ENCODE results near the gene GRM7.

GRM7 gene

DNA sequence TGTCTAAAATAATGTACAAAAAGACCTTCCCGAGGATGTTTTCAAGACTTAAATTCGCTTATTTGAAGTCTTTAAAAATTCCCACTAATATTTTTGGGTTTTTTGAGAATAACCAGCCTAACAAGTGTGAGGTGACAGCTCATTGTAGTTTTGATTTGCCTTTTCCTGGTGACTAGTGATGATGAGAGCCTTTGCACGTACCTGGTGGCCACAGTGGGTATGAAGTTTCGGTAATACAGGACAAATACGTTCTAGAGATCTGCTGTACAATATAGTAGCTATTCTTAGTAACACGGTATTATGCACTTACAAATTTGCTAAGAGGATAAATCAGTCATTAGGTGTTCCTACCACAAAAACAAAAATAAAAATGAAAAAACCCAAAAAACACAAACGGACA is 124.9 kb downstream of the GRM7 start:
- no peak for DNase-seq

DNA sequence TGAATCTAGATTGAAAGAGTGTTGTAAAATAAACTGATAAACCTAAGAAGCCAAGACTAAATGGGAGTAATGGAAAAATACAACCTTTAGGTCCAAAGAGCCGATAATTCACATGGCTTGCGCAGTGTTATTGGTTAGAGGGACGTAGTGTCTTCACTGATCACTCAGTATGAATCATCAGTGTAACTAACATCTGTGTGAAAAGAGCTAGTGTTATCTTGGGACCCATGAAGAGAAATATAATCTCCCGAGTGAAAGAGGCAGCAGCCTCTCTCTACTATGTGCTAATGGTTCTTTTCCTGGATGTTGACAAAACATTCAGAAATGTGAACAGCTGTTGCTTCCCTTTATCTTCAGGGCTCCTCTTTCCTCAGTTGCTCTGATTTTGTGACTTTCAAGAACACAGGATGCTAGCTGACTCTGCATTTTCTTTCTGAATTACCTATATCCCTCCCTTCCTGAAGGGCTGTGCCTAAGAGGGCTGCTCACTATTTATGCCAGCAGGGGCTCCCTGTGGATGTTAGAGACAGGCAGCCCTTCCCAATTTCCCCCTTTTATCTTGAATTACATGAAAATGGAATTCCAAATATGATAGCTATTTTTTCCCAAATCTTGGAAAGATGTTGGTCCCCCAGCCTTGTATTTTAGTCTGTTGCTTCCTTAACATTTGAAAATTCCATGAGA is 128.8 kb downstream of the GRM7 start:
- no peak for DNase-seq

DNA sequence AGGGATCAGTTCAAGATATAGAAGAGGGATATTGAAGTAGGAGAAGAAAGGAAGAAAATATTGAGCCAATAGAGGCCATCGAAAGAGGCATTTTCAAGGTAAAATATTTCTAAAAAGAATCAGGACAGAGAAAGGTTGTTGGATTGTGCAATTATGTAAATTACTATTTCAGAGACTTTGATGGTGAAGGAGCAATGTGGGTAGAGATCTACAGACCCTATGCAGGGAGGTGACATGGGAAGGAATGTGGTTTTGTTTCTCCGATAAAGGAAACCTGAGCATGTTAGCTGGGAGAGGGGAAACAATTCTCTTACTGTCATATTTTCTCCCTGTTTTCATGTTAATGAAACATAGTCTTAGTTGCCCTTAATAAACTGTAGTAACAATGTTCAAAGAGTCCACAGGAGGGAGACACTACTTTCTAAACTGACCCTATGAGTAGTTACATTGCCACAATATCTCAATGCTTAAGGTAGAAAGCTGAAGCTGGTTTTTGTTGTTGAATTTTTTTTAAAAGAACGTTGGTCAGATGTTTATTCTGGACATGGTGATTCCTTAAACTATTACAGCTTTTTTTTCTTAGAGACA is 133.3 kb downstream of the GRM7 start:
- no peak for DNase-seq

DNA sequence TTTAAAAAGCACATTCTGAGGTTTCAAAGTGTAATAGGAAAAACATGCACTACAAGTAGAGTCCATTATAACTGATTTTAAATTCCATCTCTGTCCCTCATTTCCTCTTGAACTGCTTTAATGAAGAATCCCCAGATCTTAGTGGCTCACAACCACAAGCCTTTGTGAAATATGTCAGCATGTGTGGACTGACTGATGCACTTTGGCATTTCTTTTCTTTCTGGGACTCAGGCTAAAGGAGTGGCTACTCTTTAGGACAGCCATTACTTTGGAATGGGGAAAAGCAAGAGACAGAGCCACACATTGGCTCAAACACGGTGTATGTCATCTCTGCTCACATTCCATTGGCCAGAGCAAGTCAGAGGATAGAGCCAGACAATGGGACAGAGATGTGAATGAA is 139.6 kb downstream of the GRM7 start:
- DNase-seq, result no peak

DNA sequence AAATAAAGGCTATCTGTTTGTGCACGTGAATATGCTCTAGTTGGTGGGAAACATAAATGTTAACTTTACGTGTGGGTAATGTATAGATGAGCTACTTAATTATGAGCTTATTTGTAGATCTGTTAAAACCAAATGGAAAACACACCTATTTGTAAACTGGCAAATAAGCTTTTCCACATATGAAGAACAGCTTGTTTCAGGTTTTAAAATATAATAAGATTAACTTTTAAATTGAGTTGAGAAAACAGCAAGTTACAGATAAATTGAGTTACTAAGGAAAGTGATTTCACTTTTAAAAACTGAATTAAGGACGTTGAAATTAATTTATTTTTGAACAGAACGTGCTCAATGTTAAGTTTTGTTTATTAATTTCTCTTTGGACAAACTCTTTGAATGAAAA is 140.5 kb downstream of the GRM7 start:
- no peak for DNase-seq

DNA sequence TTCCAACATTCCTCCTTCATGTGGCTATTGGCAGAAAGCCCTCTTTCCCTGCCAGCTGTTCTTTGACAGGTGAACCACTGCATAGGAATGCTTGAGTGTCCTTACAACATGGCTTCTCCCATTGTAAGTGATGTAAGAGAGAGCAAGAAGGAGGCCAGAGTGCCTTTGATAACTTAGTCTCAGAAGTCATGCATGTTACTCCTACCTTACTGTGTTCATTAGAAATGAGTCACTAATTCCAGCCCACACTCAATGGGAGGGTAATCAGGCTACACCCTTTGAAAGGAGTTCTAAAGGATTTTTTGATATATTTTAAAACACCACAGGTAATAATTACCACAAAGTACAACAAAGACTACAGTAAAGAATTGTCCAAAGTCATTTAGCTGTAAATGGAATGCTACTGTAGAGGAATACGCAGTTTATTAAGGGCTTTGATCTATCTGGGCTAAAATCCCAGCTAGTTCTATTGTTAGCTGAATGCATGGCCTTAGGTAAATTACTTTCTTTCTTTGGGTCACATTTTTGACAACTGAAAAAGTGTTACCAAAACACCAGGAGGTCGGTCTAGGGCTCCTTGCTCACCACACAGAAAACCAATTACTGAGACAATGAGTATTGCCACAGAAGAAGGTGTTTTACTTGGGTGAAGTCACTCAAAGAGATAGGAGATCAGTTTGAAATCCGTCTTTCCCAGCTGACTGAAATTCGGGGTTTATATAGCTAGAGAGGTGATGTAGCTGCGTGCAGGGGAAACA is 154.9 kb downstream of the GRM7 start:
- no peak for DNase-seq

DNA sequence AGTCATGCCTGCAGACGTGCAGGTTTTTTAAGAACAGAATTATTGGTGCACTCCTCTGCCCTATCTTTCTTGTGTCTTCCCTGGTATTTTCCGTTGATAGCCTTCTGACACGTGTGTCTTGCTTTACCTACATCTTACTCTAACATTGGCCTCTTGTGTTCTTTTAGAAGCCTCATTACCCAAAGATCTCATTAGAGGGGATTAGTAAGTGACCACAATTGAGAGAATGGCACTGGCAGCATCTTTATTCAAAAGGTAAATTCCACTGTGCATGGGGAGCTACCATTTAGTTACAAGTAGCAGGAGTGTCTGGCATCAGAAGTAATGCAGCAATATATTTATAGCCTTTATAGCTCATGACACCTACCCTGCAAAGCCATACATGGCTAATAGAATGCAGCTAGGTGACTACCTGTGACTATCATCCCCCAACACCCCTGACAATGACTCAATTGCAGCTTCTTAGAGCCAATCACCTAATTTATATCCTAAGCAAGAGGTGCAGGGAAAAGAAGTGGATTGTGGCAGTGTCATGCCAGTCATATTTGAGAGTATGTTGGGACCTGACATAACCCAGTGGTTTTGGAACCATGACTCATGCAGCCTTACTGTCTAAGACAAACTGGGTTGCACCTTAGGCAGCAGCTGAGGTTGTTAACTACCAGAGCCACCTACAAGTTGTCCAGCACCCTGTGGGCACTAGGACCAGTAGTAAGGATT is 164.8 kb downstream of the GRM7 start:
- DNase-seq, result no peak

DNA sequence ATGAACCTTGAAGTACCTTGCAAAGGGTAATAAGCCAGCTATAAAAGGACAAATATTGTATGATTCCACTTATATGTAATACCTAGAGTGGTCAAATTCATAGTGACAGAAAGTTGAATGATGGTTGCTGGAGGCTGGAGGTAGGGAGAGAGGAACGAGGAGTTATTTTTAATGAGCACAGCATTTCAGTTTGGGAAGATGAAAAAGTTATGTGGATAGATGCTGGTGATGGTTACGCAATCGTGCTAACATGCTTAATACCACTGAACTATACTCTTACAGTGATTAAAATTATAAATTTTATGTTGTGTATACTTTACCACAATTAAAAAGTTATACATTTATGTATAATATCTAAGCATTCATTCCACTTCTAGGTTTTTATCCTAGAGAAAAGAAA is 168.6 kb downstream of the GRM7 start:
- no peak for DNase-seq

DNA sequence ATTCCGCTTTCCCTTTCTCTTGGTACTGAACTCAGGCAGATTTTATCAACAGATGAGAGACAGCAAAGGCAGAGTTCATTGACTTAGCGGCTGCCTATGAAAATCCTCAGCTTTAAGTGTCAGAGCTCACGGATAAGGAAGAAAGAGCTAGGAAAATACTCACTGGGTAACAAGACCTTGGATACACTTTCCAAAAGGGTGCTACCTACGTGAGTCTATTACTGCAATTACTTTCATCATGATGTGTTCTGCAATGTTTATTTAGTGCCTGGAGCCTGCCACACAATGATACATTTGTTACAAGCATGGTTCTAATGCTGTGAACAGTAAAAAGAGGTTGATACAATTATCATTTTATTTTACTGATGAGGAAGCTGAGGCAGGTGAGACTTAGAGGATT is 177.5 kb downstream of the GRM7 start:
- no peak for DNase-seq

DNA sequence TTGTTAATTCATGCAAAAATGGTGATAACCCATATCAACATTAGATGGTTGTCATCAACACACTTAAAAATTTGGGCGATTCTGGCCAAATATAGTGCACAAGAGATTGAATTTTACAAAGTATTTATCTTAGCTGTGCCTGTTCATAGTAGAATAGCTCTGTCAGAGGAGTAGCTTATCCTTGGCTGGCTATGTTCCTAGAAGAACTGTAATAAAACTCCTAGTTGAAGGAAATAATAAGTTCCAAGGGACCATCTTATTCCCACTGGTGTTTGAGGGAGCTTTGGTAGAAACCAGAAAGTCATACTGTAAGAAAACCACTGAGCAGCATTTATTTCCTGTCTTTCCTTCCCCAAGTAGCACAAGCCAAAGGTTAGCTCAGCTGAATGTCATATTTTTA is 201.8 kb downstream of the GRM7 start:
- no peak for DNase-seq

DNA sequence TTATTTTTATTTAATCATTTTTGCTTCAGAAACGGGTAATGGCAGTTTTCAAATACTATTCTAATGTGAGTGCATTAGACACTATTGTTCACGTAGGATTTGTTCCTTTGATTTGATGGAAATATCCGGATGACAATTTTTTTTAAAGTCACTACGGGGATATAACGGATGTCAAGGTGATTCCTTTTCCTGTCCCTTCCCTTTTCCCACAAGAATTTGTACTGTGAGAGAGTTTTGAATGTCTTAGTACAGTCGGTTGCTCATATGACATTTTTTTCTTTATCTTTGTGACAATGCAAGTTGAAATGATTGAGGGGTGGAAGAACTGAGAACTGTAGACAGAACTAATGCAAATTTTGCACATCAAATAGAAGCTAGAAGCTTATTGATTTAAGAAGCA is 209.5 kb downstream of the GRM7 start:
- DNase-seq, result no peak

DNA sequence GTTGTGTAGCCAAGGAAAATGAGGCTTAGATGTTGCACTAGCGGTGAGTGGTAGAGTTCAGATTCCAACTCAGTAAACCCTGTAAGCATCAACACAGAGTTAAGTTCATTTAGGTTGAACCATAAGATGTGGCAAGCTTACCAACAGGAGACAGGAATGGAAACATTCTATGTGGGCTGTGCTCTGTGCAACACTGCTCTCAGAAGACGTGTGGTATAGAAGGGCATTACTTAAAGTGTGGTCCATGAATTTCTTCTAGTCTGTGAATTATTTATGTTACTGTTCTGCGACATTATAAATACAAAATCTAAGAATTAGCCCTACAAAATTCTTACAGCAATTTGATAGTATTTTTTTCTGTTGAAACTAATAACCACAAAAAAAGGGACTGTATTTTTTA is 213.3 kb downstream of the GRM7 start:
- no peak for DNase-seq

DNA sequence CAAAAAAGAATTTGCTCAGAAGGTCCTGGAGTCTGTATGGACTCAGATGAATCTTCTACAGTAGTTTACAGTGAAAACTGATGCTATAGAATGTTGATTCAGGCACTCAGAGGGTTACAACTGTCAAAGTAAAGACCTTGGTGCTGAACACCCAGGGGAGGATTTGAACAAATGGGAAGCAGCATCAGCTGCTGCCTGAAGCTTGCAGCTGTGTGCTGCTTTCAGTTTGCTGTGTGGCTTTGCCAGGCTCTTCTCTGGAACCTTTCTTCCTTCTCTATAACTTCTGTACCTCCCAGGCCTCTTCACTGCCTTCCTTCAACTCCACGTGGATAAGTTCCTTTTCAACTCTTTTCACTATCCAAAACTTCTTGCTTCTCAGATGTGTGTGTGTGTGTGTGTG is 214.2 kb downstream of the GRM7 start:
- DNase-seq, result no peak

DNA sequence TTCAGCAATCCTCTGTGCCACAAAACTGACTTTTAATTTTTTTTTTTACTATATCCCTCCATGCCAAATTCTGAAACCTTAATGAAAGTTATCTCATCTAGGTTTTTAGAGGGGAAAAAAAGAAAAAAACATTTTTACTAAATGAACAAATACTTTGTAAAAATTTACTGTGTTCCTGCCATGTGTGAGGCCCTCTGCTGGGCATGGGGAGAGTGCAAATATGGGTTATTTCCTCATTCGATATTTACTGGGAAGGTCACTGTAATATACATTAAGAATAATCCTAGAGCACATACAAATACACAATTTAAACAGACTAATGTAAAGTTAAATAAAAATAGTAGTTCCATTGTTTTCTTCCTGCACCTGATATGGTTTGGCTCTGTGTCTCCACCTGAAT is 215.0 kb downstream of the GRM7 start:
- DNase-seq, result no peak

DNA sequence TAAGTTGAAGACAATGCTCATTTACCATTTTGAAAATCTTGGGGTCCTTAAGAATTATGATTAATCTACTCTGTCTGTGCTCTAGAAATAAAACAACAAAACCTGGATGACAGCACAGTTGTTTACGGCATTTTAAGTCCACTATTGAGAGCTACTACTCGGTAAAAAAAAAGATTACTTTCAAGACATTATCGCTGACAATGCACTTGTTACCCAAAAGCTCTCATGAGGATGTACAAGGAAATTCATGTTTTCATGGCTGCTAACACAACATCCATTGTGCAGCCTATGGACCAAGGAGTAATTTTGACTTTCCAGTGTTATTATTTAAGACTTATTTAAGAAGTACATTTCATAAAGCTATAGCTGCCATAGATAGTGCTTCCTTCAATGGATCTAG is 221.3 kb downstream of the GRM7 start:
- no peak for DNase-seq

DNA sequence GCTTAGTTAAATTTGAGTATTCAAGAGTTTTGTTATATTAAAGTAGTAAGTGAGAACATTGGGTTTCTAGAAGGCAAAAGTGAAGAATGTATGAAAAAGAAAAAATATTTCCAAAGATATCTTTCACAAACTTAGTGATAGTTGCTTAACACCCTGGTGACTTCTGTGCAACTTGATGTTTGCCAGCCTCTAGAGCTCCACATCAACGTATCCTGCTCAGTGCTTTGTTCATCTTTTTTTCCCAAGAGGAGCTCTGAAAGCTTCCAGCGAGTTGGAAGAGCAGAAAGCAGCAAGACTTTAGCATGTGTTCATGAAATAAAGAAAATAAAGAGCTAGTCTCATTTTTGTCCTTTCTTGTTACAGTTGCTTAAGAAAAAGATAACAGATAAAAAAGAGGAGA is 225.5 kb downstream of the GRM7 start:
- no peak for DNase-seq

DNA sequence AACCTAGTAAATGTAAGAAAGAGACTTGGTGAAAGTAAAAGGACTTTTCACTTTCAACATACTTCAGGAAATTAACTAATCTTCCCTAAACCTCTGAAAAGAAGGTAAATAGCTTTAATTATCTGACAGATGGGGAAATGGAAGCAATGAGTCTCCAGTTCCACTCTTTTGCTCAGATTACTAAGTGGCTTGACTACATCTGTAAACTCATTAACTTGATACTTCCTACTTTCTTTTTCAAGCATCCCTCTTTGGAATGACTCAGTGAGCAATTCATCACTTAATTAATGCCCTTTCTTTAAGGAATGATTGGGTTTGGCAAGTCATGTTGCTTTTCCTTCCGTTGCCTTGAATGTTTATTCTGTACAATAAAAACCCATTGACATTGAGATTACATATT is 234.2 kb downstream of the GRM7 start:
- DNase-seq, result no peak

DNA sequence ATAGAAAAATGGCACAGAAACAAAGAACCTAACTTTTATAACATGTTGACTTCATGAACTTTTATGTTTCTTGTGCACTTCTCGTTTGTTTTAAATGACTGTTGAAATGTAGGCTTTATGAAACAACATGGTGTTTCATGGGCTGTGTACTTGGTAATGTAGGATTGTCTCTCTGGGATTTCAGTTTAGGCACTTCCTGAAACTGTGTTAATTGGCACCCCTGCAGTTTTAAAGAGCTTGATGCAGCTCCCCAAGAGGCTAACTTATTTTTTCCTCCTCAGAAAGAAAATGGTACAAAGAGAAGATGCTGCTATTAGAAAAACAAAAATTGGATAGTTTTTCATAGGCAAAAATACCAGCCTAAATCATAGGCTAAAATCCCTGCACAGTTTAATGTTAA is 239.2 kb downstream of the GRM7 start:
- no peak for DNase-seq

DNA sequence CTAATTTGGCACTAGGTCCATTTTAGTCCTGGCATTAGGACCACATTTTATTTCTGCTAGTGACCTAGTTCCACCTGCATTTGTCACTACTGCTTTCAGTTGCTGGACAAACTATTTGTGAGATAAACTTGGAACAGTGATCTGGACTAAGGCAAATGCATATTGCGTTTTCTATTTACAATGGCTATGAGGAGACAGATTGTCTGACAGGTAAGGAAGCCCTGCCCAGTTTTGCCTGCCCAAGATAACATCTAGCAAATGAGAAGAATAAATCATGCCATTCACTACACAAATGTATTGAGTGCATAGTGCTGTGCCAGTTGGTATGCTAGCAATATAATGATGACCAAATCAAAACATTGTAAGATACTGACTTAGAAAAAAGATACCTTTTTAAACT is 245.7 kb downstream of the GRM7 start:
- no peak for DNase-seq

DNA sequence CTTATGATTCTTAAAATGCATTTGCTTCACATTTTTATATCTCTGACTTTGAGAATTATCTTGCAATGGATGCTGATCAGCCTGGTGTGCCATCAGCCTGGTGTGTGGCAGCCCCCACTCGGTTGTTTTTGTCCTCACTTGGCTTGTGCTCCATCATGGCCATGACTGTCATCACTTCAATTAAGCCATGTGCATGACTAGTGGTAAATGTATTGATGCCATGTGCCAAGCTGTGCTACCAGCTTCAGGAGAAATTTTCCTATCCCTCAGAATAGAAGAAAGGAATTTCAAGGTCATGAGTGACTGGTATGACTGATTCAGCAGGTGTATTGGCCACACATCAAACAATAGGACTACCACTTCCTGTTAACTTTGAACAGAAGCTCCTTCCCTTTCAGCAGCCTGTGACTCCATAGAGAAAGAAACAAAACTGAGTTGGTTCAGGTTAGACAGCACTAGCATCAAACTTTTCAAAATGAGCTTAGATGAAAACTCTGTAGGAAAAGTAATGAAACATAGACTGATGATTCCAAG is 251.7 kb downstream of the GRM7 start:
- no peak for DNase-seq

DNA sequence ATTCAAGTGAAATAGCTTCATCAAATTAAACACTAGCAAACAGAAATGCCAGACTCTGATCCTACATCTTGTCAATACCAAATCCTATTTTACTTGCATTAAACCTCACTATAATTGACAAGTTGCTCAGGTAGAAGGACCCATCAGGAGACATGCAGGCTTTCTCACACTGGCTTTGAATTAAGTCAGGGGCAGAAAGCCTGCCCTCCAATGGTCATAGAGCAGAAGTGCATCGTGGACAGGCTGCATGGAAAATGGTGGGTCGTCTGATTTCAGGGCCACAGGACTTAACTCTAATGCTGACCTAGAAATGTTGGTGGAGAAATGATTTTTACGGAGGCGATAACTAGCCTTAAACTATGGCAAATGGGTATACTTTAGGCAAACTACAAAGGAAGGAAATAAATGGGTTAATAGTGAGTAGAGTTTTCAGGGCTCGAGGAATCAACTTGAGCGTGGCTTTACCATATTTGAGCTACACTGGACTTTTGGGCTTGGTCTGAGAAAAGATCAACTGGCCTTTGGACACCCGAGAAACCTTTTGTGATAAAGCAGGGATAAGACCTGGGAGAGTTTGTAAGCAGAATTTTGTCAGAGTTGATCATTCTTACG is 283.9 kb downstream of the GRM7 start:
- DNase-seq, result peak; percentile 20

DNA sequence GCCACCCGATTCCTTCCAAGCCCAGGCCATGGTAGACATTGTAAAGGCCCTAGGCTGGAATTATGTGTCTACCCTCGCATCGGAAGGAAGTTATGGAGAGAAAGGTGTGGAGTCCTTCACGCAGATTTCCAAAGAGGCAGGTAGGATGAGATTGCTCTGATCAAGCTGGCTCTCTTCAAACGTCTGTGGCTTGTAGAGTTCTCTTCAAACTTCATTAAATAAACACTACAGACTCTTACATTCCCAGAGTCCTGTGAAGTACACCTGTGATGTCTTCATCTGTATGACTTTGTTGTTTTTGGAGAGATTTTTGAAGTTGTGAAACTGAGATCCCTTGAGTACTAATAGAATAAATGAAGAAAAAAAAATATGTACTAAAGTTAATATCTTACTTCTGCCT is 285.6 kb downstream of the GRM7 start:
- DNase-seq, result no peak

DNA sequence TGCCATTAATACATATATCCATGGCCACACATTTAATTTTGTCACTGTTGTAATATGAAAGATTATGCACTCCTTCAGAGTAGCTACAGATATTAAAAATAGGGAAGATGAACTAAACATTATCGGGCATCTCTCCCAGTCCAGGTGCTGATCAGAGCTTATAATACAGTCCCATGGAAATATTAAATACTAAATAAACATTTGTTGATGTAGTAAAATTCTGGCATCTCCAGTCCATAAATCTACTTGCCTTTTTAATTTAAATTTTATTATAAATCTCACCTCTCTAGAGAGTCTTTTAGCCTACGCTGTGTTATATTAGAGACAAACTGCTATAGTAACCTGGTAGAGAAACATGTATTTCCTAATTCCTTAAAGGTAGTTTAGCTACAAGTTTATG is 297.6 kb downstream of the GRM7 start:
- no peak for DNase-seq

All from activated CD4-positive, alpha-beta T cell treated with anti-CD3 and anti-CD28 coated beads, Interleukin-10, Interleukin-2, amounts not matched to agents 100 ng/mL and 50 ng/mL, durations not matched to agents 16 hours and 8 hours (primary cell).